Sigmoid colon (tissue), 4 donors: ENCODE data around the gene AKIP1.

Experiments used
- POLR2A ChIP-seq, 2 donors: fragments of 450-650 bp; IDR thresholded peaks; one replicate each; pipeline ENCODE4 v1.6.1; 2016; ENCODE audit warnings: antibody characterized with exemption in 2 of 2, mild to moderate bottlenecking in 2 of 2, moderate library complexity in 2 of 2
- POLR2AphosphoS5 ChIP-seq, 4 donors: sonication (generic); formaldehyde crosslinking; IDR thresholded peaks; one replicate each; pipeline ENCODE4 v1.6.1; 2017; ENCODE audit warnings: antibody characterized with exemption in 4 of 4

DNA sequence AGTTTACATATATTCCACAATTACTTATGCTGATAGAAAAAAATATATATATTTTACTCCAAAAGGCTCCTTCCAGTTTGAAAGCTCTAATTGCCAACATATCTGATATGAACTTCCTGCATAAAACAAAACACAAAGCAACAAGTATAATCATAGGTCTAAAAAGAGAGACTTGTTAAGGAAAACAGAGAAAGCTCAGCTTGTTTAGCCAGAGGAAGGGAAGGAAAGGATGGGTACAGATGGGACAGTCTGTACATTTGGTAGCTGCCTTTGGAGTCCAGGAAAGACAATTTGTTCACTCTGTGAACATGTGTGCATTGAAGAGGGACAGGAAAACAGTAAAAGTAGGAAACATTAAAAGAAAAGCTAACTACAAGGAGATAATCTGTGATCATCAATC, 45.7 kb upstream of the AKIP1 start:
- TF ChIP-seq POLR2A (IDR thresholded peaks at IDR 0.05) (no peak), POLR2AphosphoS5 (IDR thresholded peaks at IDR 0.05) (no peak)
